Activated CD8-positive, alpha-beta memory T cell treated with anti-CD3 and anti-CD28 coated beads, Interleukin-2, amount 10 ng/mL, durations not matched to agents 7 days and 5 days (primary cell): ENCODE measurements around the gene STK32C. TPM values are rescaled to one million over a fixed set of nuclear protein-coding genes. Genes with fewer than 3 reads are reported as not detected.
"Not testable (repeated sequence)": the region's sequence is repeated elsewhere in the genome, so short reads cannot be mapped to it uniquely, and the experiment has no call there.

Experiments used
- ATAC-seq: fragments of 150-1000 bp; cut with Tn5 transposase; one replicate; pipeline ENCODE4 v1.10.0; 2021; ENCODE audit warnings: moderate library complexity
- CTCF ChIA-PET: fragments of 350-600 bp; sonication (Branson Sonifier 250); formaldehyde crosslinking; loops from one replicate; lab custom pipeline; 2021; ENCODE audit warnings: antibody characterized with exemption; lab: Charles Lee
- DNase-seq: peaks from one replicate; pipeline ENCODE4 v3.0.0-alpha.2; 2020
- H3K27ac Mint-ChIP-seq: one replicate; pipeline ENCODE4 v1.8.0; 2021; ENCODE audit warnings: mild to moderate bottlenecking, mixed read lengths
- H3K27me3 Mint-ChIP-seq: one replicate; pipeline ENCODE4 v1.8.0; 2021; ENCODE audit warnings: mixed read lengths
- H3K36me3 Mint-ChIP-seq: one replicate; pipeline ENCODE4 v1.8.0; 2021; ENCODE audit warnings: mild to moderate bottlenecking, mixed read lengths
- H3K4me1 Mint-ChIP-seq: one replicate; pipeline ENCODE4 v1.8.0; 2021; ENCODE audit warnings: mixed read lengths
- H3K4me3 Mint-ChIP-seq: one replicate; pipeline ENCODE4 v1.8.0; 2021; ENCODE audit warnings: mild to moderate bottlenecking, moderate library complexity, mixed read lengths
- H3K9me3 Mint-ChIP-seq: one replicate; pipeline ENCODE4 v1.8.0; 2022; ENCODE audit warnings: low read depth, mixed read lengths
- total RNA-seq, 2 experiments: library from RNA; stranded (reverse); gene quantifications; one replicate each; pipeline ENCODE4 v1.2.3, GENCODE V29; 2021

The STK32C gene
- total RNA-seq, 2 experiments from 2014 or later: 11.6 to 15.9 TPM

- CTCF ChIA-PET: interaction anchor here (2.1 kb wide), 1 partner anchor 12 kb away, joined by 5 read pairs; no protein-coding TSS in a partner anchor
- ATAC-seq: no peak
- no peak for DNase-seq
- Mint-ChIP-seq H3K36me3 (peaks cover 26% of the 10 kb centered on the region), H3K27me3 (no peaks in the 10 kb centered on the region), H3K4me1 (peaks cover 50% of the 10 kb centered on the region), H3K9me3 (peaks cover 3% of the 10 kb centered on the region), H3K4me3 (no peak overlapping the region), H3K27ac (no peak overlapping the region)
Measured at GRCh38 chr10:132321726-132322125, 14.0 kb upstream of the STK32C start.

- peak overlapping the region; percentile 71 for H3K27ac Mint-ChIP-seq
- H3K9me3 Mint-ChIP-seq: peaks cover under 1% of the 10 kb centered on the region
- CTCF ChIA-PET: interaction anchor here (1.2 to 2.1 kb wide), 2 partner anchors 10 to 11 kb away, joined by 3 to 5 read pairs; no protein-coding TSS in a partner anchor
- H3K27me3 Mint-ChIP-seq: no peaks in the 10 kb centered on the region
- peaks cover 47% of the 10 kb centered on the region for H3K4me1 Mint-ChIP-seq
- peaks cover 17% of the 10 kb centered on the region for H3K36me3 Mint-ChIP-seq
- ATAC-seq (peak; percentile 12), DNase-seq (no peak)
- H3K4me3 Mint-ChIP-seq: no peak overlapping the region
Measured at GRCh38 chr10:132320654-132321469, 13.1 kb upstream of the STK32C start.

- Mint-ChIP-seq H3K27ac (peak overlapping the region; percentile 71), H3K4me1 (peaks cover 47% of the 10 kb centered on the region), H3K9me3 (no peaks in the 10 kb centered on the region), H3K27me3 (no peaks in the 10 kb centered on the region), H3K4me3 (peak overlapping the region; percentile 10), H3K36me3 (peaks cover 12% of the 10 kb centered on the region)
- ATAC-seq: peak; percentile 99
- DNase-seq: peak; percentile 85
- CTCF ChIA-PET: interaction anchor here (0.9 to 2.1 kb wide), 4 partner anchors 9 to 126 kb away, joined by 3 to 5 read pairs (median 4); no protein-coding TSS in a partner anchor
Measured at GRCh38 chr10:132319853-132320653, 12.3 kb upstream of the STK32C start.

GRCh38 chr10:132317477-132317876, 9.7 kb upstream of the STK32C start:
- H3K4me3 Mint-ChIP-seq, H3K27me3 Mint-ChIP-seq, DNase-seq, H3K36me3 Mint-ChIP-seq, H3K27ac Mint-ChIP-seq, CTCF ChIA-PET, H3K9me3 Mint-ChIP-seq, ATAC-seq: not testable (repeated sequence)
- peaks cover 32% of the 10 kb centered on the region for H3K4me1 Mint-ChIP-seq

GRCh38 chr10:132316133-132316532, 8.4 kb upstream of the STK32C start:
- no peak overlapping the region for H3K4me3 Mint-ChIP-seq
- peaks cover 3% of the 10 kb centered on the region for H3K27me3 Mint-ChIP-seq

GRCh38 chr10:132314881-132315280, 7.1 kb upstream of the STK32C start:
- not testable (repeated sequence) for H3K4me3 Mint-ChIP-seq, DNase-seq, H3K36me3 Mint-ChIP-seq, H3K27me3 Mint-ChIP-seq, ATAC-seq, H3K9me3 Mint-ChIP-seq, H3K27ac Mint-ChIP-seq
- peaks cover 17% of the 10 kb centered on the region for H3K4me1 Mint-ChIP-seq
- CTCF ChIA-PET: interaction anchor here (0.8 to 1.0 kb wide), 2 partner anchors 15 to 148 kb away, joined by 3 read pairs; no protein-coding TSS in a partner anchor

More at GRCh38 chr10:132316133-132316532, 8.4 kb upstream of the STK32C start:
- Mint-ChIP-seq H3K9me3 (no peaks in the 10 kb centered on the region), H3K27ac (no peak overlapping the region), H3K4me1 (peaks cover 27% of the 10 kb centered on the region), H3K36me3 (peaks cover 3% of the 10 kb centered on the region)
- DNase-seq: no peak
- CTCF ChIA-PET: no interaction called here
- ATAC-seq: no peak

GRCh38 chr10:132314336-132314735, 6.6 kb upstream of the STK32C start:
- Mint-ChIP-seq H3K4me1 (peaks cover 12% of the 10 kb centered on the region), H3K9me3 (no peaks in the 10 kb centered on the region), H3K27me3 (peaks cover 11% of the 10 kb centered on the region), H3K27ac (no peak overlapping the region), H3K4me3 (no peak overlapping the region), H3K36me3 (peaks cover 1% of the 10 kb centered on the region)
- CTCF ChIA-PET: interaction anchor here (0.8 to 1.0 kb wide), 2 partner anchors 15 to 148 kb away, joined by 3 read pairs; no protein-coding TSS in a partner anchor
- no peak for ATAC-seq
- no peak for DNase-seq

- CTCF ChIA-PET: interaction anchor here (0.8 to 1.0 kb wide), 2 partner anchors 16 to 147 kb away, joined by 3 read pairs; no protein-coding TSS in a partner anchor
- H3K36me3 Mint-ChIP-seq: peaks cover 1% of the 10 kb centered on the region
- no peak overlapping the region for H3K4me3 Mint-ChIP-seq
- DNase-seq (no peak), ATAC-seq (no peak)
- peaks cover 10% of the 10 kb centered on the region for H3K4me1 Mint-ChIP-seq
- H3K27me3 Mint-ChIP-seq: peaks cover 15% of the 10 kb centered on the region
- H3K9me3 Mint-ChIP-seq: no peaks in the 10 kb centered on the region
- no peak overlapping the region for H3K27ac Mint-ChIP-seq
Measured at GRCh38 chr10:132313865-132314264, 6.1 kb upstream of the STK32C start.

- H3K36me3 Mint-ChIP-seq: peaks cover 1% of the 10 kb centered on the region
- H3K27ac Mint-ChIP-seq: no peak overlapping the region
- ATAC-seq (no peak), DNase-seq (no peak)
- CTCF ChIA-PET: no interaction called here
- H3K4me3 Mint-ChIP-seq: no peak overlapping the region
- no peaks in the 10 kb centered on the region for H3K9me3 Mint-ChIP-seq
- peaks cover 15% of the 10 kb centered on the region for H3K27me3 Mint-ChIP-seq
- peaks cover 9% of the 10 kb centered on the region for H3K4me1 Mint-ChIP-seq
Measured at GRCh38 chr10:132313305-132313704, 5.6 kb upstream of the STK32C start.

GRCh38 chr10:132311338-132311939, 3.7 kb upstream of the STK32C start:
- Mint-ChIP-seq H3K27ac (no peak overlapping the region), H3K9me3 (no peaks in the 10 kb centered on the region), H3K4me3 (no peak overlapping the region), H3K4me1 (peaks cover 9% of the 10 kb centered on the region), H3K36me3 (no peaks in the 10 kb centered on the region), H3K27me3 (peaks cover 22% of the 10 kb centered on the region)
- DNase-seq: no peak
- CTCF ChIA-PET: interaction anchor here (1.0 kb wide), 1 partner anchor 9 kb away, joined by 3 read pairs; no protein-coding TSS in a partner anchor
- no peak for ATAC-seq

- DNase-seq (no peak), ATAC-seq (no peak)
- Mint-ChIP-seq H3K27ac (no peak overlapping the region), H3K4me3 (no peak overlapping the region), H3K4me1 (peaks cover 9% of the 10 kb centered on the region), H3K36me3 (no peaks in the 10 kb centered on the region), H3K27me3 (peaks cover 28% of the 10 kb centered on the region), H3K9me3 (no peaks in the 10 kb centered on the region)
- CTCF ChIA-PET: interaction anchor here (1.0 kb wide), 1 partner anchor 9 kb away, joined by 3 read pairs; no protein-coding TSS in a partner anchor
Measured at GRCh38 chr10:132310701-132311337, 3.1 kb upstream of the STK32C start.

GRCh38 chr10:132309879-132310591, 2.3 kb upstream of the STK32C start:
- H3K36me3 Mint-ChIP-seq: no peaks in the 10 kb centered on the region
- H3K9me3 Mint-ChIP-seq: no peaks in the 10 kb centered on the region
- CTCF ChIA-PET: interaction anchor here (1.3 kb wide), 1 partner anchor 11 kb away, joined by 5 read pairs; no protein-coding TSS in a partner anchor
- H3K4me3 Mint-ChIP-seq: no peak overlapping the region
- peaks cover 9% of the 10 kb centered on the region for H3K4me1 Mint-ChIP-seq
- H3K27me3 Mint-ChIP-seq: peaks cover 34% of the 10 kb centered on the region
- no peak for ATAC-seq
- H3K27ac Mint-ChIP-seq: no peak overlapping the region
- no peak for DNase-seq
